Metanephros (tissue), 1 donor: ENCODE results near the gene SYT3. TPM values are rescaled to one million over a fixed set of nuclear protein-coding genes. Genes with fewer than 3 reads are reported as not detected.

Experiments used
- total RNA-seq: library from RNA; depleted of rRNA; stranded (reverse); fragments of >200 nt; gene quantifications from one replicate; pipeline ENCODE4 v1.2.3, GENCODE V29; 2014

Gene SYT3
- 0.76 TPM for total RNA-seq

GRCh38 chr19:50639121-50640112, at the start of gene SYT3:
TSS of gene SYT3 (minus strand) at chr19:50639881. CDS start at chr19:50637411, 2,470 bp downstream.

GRCh38 chr19:50649433-50650391, 10.0 kb upstream of the SYT3 start, which contains the start of gene C19orf81:
TSS of gene C19orf81 (plus strand) at chr19:50649445. CDS start at chr19:50649445, 0 bp downstream.

Other genes with a start within 250 kb of the SYT3 start
- 1.5 TPM for gene SPIB, start 220.9 kb downstream of the SYT3 start, total RNA-seq
- 41.0 TPM for gene MYBPC2, start 207.0 kb downstream of the SYT3 start, total RNA-seq
- 107 TPM for gene EMC10, start 163.4 kb downstream of the SYT3 start, total RNA-seq
- 4.4 TPM for gene GARIN5A, start 163.0 kb downstream of the SYT3 start, total RNA-seq
- gene JOSD2, start 128.7 kb downstream of the SYT3 start, total RNA-seq: 18.8 TPM
- 5.7 TPM for gene ASPDH, start 126.0 kb downstream of the SYT3 start, total RNA-seq
- gene LRRC4B, start 71.4 kb downstream of the SYT3 start, total RNA-seq: 35.3 TPM
- gene C19orf81, start 9.6 kb upstream of the SYT3 start, total RNA-seq: 6.2 TPM
- 10.2 TPM for gene SHANK1, start 79.9 kb upstream of the SYT3 start, total RNA-seq
- gene CLEC11A, start 83.5 kb upstream of the SYT3 start, total RNA-seq: 61.6 TPM
- not detected for gene GPR32, start 130.6 kb upstream of the SYT3 start, total RNA-seq
- not detected for gene ACP4, start 150.5 kb upstream of the SYT3 start, total RNA-seq
- 0.35 TPM for gene KLK1, start 183.9 kb upstream of the SYT3 start, total RNA-seq
- not detected for gene KLK15, start 193.7 kb upstream of the SYT3 start, total RNA-seq
- not detected for gene KLK3, start 215.0 kb upstream of the SYT3 start, total RNA-seq
- gene KLK2, start 233.6 kb upstream of the SYT3 start, total RNA-seq: not detected